HG03432 (cell line): ENCODE measurements around the gene COPZ1.
"Not testable (repeated sequence)": the region's sequence is repeated elsewhere in the genome, so short reads cannot be mapped to it uniquely, and the experiment has no call there.

Experiments used
- ATAC-seq: cut with Tn5 transposase; IDR thresholded peaks from one replicate; pipeline ENCODE4 v1.9.1; 2021; ENCODE audit warnings: mild to moderate bottlenecking, moderate library complexity; ENCODE audit not compliant: unreplicated experiment

The COPZ1 gene

DNA sequence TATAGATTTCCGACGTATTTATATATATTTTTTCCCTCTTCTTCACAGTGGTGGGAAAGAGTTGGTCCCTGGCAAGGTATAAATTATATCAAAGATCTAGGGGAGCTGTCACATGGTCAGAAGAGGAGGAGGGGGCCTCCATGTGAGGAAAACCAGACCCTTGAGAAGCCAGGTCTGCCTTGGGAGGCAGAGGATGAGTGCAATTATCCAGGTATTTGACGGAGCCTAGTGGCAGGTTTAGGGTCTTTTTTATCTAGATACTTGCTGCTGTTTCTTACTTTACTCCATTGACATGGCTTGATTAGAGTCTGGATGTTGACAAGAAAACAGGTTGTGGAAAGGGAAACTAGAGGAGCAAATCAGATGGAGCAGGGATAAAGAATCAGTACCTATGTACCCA lies 5.5 kb downstream of the COPZ1 start:
- ATAC-seq: no peak

DNA sequence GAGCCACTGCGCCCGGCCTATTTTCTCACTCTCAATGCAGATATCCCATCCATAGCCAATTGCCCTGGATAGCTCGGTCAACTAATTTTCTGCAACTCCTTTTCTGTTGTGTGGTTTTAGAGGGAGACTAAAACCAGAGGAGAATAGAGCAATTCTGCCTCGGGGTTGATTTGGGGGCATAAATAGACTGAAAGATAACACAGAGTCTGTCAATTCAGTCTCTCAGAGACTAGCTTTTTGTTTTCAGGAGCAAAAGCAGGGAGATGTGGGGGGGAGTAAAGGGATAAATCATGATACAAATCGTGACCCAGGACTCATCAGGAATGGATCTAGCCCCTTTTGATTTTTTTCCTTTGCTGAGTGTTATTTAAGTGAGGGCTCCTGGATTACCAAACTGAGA lies 6.5 kb downstream of the COPZ1 start:
- ATAC-seq: no peak

DNA sequence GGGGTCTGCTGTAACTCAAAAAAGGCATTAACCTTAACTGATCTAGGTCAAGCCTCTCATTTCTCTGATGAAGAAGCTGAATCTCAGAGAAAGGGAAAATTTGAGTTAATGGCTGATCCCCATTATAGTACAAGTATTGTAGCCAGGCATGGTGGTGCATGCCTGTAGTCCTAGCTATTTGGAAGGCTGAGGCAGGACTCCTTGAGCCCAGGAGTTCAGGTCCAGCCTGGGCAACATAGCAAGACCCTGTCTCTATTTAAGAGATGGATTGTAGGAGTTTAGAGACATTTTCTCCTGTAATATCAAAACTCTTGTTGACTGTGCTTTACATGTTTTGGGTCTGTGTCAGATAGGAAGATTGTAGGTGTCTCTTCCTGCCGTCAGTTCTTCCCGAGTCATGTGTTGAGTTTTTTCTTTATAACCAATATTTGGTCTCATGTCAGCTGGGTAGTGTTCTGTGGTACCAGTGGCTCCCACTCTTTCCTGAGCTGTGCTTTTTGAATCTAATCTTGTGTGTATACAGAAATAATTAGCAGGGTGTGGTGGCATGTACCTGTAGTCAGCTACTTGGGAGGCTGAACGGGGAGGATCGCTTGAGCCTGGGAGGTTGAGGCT lies 8.6 kb downstream of the COPZ1 start:
- ATAC-seq: no peak

DNA sequence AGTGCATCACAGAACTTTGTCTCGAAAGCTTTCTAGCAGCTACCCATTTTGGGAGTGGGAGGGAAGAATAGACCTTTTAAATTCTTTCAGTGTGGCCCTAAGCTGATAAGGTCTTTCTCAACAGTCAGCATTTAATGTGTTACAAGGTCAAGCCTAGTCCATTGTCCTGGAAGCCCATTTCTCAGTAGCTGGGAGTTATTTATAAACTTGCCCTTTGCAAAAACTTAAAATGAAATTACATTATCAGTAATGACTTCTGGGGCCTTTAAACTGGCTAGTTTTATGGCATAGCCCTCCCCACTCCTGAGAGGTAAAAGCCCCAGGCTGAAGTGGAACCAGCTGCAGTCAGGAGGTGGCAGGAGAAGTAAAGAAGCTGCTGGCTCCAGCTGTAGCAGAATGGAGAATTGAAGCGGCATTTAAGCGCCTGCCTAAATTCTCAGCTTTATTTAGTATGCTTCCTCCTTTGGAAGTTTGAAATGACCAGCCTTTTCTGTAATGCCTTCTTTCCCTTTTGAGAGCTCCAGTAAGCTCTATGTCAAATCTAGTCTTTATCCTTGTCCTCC lies 12.4 kb downstream of the COPZ1 start:
- ATAC-seq: no peak

DNA sequence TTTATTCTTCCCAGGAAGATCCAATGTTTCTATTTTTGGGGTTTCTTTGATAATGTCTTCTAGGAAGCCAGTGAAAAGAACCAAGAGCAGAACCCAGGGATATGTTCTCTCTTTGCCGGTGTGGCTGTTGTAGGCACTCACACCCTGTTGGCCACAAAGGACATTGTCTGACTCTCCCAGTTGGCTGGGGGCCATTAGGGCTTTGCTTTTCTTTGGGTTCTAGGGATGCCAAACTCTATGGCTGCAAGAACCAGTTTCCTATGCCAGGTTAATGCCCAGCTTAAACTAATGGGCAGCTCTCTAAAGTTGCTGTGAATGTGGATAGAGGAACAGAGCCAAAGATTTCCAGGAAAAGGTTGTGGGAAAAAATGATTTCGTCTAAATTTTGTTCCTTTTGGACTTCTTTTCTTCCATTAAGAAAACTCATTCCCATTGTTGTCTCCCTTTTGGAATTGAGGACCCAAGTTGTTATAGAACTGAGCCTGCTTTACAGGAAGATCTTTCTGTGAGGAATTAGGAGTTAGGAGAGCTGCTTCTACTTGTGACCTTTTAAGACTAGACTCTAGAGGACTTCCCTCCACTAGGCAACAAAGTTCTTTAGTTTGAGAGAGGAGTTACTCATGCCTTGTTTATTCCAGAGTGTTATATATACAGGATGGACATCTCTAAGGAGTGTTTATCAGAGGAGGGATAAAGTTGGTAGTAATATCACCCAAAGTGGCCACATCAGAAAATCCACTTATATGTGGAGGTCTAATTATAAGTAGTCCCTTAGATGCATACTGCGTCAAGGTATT lies 13.1 kb downstream of the COPZ1 start:
- no peak for ATAC-seq

DNA sequence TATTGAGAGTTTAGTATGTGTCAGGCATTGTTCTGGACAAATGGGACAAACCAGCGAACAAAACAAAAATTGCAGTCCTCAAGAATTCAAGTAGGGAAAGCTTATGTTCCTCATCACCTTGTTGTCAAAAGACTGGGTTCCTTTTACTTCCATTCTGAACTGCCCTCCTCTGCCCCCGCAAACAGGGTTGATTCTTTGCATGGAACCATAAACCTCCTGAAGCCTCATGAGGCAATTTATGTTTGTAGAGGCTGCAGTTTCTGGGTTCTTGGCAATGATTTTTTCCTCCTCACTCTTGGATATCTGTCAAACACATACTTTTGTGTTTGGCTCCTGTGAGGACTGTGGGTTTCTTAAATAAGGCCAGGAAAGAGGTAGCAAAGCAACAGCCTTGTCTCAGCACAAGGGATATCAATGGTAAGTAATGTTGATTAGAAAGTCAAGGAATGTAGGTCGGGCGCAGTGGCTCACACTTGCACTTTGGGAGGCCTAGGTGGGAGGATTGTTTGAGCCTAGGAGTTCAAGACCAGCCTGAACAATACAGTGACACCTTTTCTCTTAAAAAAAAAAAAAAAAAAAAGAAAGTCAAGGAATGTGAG lies 13.9 kb downstream of the COPZ1 start:
- no peak for ATAC-seq

DNA sequence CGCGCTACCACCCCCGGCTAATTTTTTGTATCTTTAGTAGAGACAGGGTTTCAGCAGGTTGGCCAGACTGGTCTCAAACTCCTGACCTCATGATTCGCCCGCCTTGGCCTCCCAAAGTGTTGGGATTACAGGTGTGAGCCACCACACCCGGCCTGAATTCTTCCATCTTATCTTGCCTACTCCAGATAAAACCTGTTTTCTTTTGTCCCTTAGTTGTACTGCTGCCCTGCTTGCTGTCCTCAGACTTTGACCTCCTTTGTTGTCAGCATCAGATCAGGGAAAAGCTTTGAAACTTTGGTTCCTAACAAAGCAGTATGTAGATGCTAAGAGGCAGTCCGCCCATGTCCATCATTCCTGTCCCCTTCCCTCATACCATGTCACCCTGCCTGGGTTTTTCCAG lies 15.9 kb downstream of the COPZ1 start:
- ATAC-seq: no peak

DNA sequence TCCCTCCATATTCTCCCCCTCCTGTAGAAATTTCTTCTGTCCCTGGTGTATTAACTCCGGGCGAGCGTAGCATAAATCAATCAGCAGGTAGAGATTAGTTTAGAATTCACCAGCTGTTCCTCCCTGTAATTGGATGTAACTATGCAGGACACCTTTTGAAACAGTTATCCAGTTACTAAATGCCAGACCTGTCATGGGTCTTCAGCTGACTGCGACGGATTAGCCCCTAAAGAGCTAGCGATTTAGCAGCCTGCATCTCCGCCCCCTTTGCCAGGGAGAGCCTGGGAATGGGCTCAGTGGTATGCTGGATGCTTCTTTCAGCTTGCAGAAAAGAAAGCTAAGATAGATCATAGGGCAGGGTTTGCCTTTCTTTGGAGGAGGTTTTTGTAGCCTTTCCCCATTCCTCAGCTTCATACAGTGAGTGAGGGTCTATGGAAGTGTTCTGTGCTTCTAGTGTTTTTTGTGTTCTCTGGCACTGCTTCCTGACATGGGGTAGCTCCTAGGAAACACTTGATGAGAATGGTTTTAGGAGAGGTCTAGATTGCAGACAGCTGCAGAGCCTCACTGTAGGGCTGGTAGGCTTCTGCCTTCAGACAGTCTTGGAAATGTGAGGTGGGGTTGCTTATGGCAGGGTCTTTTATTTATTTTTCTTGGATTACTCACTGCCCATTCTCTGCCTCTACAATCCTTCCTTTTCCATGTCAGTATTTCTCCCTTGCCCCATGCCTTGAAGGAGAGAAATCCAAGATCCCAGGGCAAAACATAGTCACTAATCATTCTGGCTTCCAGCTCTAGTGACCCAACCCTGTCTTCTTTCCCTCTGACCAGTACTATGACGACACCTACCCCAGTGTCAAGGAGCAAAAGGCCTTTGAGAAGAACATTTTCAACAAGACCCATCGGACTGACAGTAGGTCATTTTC lies 16.7 kb downstream of the COPZ1 start:
- no peak for ATAC-seq

DNA sequence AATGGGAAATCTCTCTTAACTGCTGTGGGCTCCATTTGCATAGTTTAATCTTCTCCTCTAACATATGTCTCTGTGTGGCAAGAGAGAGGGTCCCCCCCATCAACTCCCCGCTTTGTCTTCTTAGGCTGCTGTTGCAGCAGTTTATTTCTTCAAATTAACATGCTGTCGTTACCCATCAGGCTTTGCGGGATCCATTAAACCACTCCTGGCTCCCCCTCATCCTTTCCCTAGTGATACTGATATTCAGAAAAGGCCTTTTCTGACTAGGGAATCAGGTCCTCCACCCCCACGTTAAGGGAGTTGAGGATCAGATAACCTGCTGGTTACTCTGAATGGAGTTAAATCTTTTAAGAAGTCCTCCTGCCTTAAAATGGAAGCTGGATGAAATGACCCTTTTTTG lies 24.1 kb downstream of the COPZ1 start:
- ATAC-seq: no peak

DNA sequence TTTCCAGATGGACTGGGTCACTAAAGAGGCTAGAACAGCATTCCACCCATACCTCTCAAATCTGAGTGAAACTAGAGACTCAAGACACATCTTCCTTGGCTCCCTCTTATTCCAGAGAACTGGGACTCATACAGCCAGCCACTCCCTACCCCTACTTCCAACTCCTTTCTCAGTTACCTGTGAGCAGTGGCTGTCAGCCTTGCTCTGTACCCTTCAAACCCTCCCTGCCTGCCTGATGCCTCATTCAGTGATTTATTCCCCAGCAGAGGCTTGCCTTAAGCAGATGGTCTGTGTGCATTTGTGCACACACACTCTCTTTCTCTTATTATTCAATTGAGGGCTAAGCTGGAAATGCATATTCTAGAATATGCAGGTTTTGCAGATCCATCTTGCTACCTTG lies 24.7 kb downstream of the COPZ1 start:
- ATAC-seq: no peak

DNA sequence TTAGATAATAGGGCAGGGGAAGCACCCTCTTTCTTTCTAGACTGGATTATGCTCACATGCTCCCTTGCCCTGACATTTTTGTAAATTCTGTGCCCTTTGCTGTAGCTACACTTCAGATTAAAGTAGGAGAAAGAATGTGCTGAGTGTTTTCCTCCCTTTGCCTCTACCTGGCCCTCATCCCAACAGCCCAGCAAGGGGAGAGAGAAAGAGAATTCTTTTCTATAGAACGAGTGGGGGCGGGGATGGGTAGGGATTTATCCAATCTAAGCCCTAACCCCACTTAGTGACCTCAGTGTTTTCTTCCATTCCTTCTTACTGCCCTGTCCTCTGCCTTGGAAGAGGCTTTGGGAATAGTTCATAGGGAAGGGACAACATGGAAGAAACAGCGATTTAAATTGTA lies 25.8 kb downstream of the COPZ1 start:
- no peak for ATAC-seq

DNA sequence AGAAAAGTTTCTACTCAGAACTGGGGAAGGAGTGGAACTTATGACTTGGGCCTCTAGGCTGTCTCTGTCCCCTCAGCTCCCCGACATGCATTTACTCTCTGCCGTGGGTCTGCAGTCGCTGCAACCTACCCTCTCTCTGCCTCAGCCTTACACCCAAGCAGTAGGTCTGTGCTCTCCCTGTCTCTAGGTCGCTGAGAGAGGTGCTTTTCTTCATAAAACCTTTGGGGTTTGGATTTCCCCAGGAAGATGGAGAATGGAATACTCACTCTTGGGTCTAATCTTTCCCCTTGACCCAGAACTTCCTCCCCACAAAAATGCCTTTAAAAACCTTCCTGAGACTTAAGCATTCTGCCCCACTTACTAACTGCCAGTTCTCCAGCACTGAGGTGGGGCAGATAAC lies 26.4 kb downstream of the COPZ1 start:
- ATAC-seq: no peak

DNA sequence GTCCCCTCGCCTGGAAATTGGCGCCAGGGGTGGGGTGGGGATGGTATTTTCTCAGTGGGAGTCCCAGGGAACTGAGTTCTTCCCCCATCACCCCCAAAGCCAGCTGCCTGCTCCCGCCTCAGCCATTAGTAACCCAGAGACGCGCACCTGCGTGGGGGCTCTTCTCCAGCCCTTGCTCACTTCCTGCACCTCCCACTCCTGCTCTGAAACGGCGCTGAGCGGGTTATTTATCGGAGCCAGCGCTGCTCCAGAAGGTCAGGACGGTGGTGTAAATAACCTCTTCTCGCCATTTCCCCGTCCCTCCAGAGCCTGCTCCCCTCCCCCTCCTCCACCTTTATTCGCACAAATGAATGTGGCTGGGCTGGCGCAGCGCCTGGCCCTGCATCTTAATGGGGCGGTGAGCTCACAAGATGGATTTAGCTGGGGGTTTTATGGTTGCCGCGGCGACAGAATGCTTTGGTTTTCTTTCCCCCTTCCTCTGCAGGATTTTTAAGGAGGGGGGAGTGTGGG lies 27.1 kb downstream of the COPZ1 start:
- ATAC-seq: no peak

DNA sequence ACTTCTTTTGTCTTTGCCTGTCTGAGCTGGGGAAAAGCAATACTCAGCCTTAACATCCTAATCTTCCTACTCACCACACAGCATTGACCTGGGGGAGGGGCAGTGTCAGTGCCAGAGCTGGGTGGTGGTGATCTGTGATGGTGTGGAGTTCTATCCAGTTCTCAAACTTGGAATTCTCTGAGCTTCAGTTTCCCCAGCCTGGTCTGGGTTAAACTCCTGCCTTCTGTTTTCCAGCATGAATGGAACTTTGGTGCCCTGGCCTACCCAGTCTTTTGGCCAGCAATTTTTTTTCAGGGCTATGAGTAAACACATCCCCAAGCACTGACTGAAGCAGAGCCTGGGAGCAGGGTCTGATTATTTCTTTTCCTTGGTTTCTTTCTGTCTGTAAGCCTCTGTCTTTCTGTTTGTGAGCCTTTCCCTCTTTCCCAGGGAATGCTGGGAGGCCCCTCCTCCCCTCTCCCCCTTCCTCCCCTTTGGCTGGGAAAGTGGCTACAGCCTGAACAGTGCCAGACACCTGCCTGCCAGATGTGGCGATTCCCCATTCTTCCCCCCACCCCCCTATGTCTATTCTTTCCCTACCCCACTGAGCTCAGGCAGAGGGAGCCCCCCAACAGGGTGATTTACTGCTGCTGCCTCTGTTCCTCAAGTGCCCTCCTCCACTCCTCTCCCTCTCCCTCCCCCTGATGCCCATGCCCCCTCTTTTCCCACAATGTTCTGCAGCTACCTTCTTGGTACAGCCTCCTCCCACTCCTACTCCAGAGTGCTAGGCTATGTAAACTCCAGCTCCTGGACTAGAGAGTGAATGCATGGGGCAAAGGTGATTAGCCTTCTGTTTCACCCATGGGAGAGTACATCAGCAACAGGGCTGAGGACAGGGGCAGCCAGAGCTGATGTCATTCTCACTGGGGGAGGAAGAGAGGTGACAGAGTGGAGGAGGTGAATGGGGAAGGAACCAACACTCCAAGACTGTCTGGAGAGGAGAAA lies 28.3 kb downstream of the COPZ1 start:
- no peak for ATAC-seq

DNA sequence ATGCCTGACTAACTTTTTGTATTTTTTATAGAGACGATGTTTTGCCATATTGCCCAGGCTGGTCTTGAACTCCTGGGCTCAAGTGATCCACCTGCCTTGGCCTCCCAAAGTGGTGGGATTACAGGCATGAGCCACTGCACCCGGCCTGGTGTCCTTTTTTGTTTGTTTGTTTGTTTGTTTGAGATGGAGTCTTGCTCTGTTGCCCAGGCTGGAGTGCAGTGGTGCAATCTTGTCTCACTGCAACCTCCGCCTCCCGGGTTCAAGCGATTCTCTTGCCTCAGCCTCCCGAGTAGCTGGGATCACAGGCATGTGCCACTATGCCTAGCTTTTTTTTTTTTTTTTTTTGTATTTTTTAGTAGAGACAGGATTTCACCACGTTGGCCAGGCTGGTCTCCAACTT lies 29.3 kb downstream of the COPZ1 start:
- ATAC-seq: not testable (repeated sequence)

DNA sequence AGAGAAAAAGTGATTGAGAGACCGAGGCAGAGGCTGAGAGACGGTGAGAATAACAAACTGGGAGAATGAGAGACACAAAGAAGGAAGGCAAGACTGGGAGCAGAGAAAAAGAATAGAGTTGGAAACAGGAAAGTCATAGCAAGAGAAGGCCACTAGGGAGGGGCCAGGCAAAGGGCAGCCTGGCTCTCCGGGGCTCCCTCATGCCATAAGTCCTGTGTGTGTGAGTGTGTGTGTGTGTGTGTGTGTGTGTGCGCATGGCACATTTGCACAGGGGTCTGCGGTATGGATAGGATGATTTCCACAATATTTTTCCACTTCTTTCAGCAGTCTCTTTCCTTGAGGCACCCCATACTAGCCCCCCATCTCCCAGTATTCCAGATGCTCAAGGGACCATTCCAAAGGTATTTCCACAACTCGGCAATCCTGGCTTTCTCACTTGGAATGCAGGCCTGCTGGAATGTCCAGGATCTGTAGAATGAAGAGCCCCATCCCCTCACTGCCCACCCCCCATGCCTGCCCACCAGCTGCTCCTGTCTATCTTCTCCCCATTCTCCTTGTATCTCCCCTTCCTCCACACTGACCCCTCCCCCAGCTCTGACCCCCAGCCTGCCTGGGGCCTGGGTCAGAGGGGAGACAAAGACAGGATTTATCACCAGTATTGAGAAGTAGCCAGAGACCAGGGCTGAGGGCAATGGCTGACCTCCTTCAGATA lies 30.3 kb downstream of the COPZ1 start:
- ATAC-seq: no peak

DNA sequence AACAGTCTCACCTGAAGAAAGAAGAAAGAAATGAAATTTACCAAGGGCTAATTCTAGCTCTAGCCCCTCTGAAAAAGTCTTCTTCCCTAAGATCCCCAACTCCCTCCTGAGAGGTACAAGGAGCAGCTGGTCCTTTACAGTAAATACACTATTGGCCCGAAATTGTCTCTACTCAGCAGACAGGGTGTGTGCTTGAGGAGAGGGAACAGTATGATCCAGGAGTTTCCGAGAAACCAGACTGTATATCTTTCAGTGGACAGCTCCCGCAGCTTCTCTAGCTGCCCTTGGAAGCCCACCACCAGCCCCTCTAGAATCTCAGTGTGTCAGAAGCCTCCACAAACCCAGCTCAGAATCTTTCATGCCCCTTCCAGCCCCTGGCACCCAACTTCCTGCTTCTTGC lies 31.3 kb downstream of the COPZ1 start:
- ATAC-seq: no peak

DNA sequence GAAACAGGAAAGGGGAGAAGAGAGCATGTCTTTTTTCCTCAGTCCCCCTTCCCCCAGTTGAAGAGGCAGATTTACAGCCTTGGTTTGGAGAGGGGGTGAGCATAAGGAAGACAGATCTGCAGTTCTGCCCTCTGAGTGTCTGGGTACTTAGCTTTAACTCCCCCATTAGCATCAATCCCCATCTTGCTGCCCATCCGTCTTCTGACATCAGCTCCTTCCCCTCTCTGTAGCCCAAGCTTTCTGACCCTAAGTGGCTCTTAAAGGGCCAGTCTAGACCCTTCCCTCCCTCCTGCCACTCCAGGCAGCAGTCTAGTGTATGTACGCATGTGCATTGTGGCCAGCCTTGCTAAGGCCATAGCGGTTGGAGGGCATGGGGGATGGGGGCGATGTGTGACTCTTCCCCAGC lies 32.0 kb downstream of the COPZ1 start:
- ATAC-seq: no peak
